AG04450 (cell line): ENCODE results near the gene CHADL. TPM values are rescaled to one million over a fixed set of nuclear protein-coding genes. Genes with fewer than 3 reads are reported as not detected.

Experiments used
- CTCF ChIA-PET: fragments of 300-600, 350-600 bp; formaldehyde crosslinking; extraction: SDS; loops from one replicate; lab custom pipeline; 2022; ENCODE audit warnings: antibody characterized with exemption, inconsistent platforms; lab: Charles Lee
- POLR2A ChIA-PET: fragments of 350-600 bp; formaldehyde crosslinking; extraction: SDS; loops from one replicate; lab custom pipeline; 2021; ENCODE audit warnings: antibody characterized with exemption, inconsistent platforms; lab: Yijun Ruan, JAX
- DNase-seq: peaks from one replicate; pipeline ENCODE4 v3.0.0-alpha.2; 2011; ENCODE audit warnings: low read depth, low spot score
- H3K27ac ChIP-seq: one replicate; pipeline ENCODE4 v1.5.1; 2012; ENCODE audit warnings: low read depth, low read length, control low read depth
- H3K27me3 ChIP-seq: one replicate; pipeline ENCODE4 v1.6.0; 2012; ENCODE audit warnings: low read length; ENCODE audit not compliant: control insufficient read depth, insufficient read depth
- H3K4me3 ChIP-seq: 2 replicates; pipeline ENCODE4 v1.5.1; 2011; ENCODE audit warnings: mild to moderate bottlenecking, low read depth, low read length, control low read depth
- H3K9me3 ChIP-seq: 2 replicates; pipeline ENCODE4 v1.5.1; 2012; ENCODE audit warnings: low read length; ENCODE audit not compliant: control insufficient read depth, insufficient read depth
- polyA plus RNA-seq: library from polyadenylated mRNA; depleted of rRNA; stranded (reverse); fragments of >200 nt; gene quantifications from 2 replicates; pipeline ENCODE4 v1.2.3, GENCODE V29; 2011
- TF ChIP-seq, protein P1 (sequence below): IDR thresholded peaks from 2 replicates; pipeline ENCODE4 v1.5.1; 2011; ENCODE audit warnings: low read depth, low read length, control low read depth, inconsistent platforms

The CHADL gene
- polyA plus RNA-seq, 1 experiment, result 0.24 TPM

GRCh38 chr22:41238570-41239442, 1.9 kb downstream of the CHADL start:
- H3K27me3 ChIP-seq, result peaks cover 2% of the 10 kb centered on the region
- TF ChIP-seq, protein P1, sequence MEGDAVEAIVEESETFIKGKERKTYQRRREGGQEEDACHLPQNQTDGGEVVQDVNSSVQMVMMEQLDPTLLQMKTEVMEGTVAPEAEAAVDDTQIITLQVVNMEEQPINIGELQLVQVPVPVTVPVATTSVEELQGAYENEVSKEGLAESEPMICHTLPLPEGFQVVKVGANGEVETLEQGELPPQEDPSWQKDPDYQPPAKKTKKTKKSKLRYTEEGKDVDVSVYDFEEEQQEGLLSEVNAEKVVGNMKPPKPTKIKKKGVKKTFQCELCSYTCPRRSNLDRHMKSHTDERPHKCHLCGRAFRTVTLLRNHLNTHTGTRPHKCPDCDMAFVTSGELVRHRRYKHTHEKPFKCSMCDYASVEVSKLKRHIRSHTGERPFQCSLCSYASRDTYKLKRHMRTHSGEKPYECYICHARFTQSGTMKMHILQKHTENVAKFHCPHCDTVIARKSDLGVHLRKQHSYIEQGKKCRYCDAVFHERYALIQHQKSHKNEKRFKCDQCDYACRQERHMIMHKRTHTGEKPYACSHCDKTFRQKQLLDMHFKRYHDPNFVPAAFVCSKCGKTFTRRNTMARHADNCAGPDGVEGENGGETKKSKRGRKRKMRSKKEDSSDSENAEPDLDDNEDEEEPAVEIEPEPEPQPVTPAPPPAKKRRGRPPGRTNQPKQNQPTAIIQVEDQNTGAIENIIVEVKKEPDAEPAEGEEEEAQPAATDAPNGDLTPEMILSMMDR, result no peak
- no peak overlapping the region for H3K4me3 ChIP-seq
- no peaks in the 10 kb centered on the region; the same call in 1 of the 2 replicates for H3K9me3 ChIP-seq
- no peak for DNase-seq
- ChIA-PET POLR2A (interaction anchor here (0.6 kb wide), 3 partner anchors 19 to 163 kb away, joined by 3 to 4 read pairs (median 3); no protein-coding TSS in a partner anchor), CTCF (interaction anchor here (1.2 kb wide), 1 partner anchor 279 kb away, joined by 4 read pairs; no protein-coding TSS in a partner anchor)
- H3K27ac ChIP-seq, result no peak overlapping the region

DNA sequence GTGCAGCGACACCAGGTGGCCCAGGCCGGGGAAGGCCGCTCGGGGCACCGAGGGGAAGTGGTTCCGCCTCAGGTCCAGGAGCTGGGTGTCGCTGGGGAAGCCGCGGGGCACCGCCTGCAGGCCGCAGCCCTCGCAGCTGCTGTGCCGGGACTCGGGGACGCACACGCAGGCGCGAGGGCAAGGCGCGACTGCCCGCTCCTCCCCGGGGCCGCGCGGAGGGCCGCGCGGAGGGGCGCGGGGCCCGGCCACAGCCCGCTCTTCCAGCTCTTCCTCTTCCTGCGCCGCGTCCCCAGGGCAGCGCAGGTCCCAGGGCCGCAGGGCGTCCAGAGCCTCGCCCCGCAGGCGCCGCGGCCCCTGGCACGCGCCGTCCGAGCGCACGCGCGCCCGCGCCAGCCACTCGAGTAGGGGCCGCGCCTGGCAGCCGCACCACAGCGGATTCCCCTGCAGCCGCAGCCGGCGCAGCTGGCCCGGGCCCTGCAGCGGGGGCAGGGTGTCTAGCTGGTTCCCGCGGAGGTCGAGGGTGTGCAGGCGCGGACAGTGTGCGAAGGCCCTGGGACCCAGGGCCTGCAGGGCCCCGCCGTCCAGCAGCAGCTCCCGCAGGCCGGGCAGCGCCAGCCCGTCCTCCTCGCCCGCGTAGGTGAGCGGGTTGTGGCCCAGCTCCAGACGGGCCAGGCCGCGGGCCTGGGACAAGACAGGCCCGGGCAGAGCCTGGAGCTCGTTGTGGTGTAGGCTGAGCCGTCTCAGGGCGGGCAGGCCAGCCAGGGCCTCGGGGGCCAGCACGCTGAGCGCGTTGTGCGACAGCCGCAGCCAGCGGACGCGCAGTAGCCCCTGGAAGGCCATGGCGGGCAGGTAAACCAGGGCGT, 2.8 kb downstream of the CHADL start:
- CTCF ChIA-PET, result interaction anchor here (0.5 to 1.3 kb wide), 5 partner anchors 18 to 315 kb away, joined by 3 to 7 read pairs (median 4); no protein-coding TSS in a partner anchor
- H3K27ac ChIP-seq, result no peak overlapping the region
- TF ChIP-seq, protein P1, result peak; percentile 24; the same call in 1 of the 2 replicates
- POLR2A ChIA-PET, result interaction anchor here (0.6 to 0.9 kb wide), 6 partner anchors 20 to 662 kb away, joined by 3 to 9 read pairs (median 4); no protein-coding TSS in a partner anchor
- H3K9me3 ChIP-seq, result no peaks in the 10 kb centered on the region; the same call in 1 of the 2 replicates
- no peak for DNase-seq
- H3K4me3 ChIP-seq, result peak overlapping the region; percentile 17; the same call in 1 of the 2 replicates
- peaks cover 2% of the 10 kb centered on the region for H3K27me3 ChIP-seq

- Histone ChIP-seq H3K4me3 (peak overlapping the region; percentile 17; the same call in 1 of the 2 replicates), H3K9me3 (no peaks in the 10 kb centered on the region; the same call in 1 of the 2 replicates), H3K27ac (no peak overlapping the region), H3K27me3 (peaks cover 2% of the 10 kb centered on the region)
- TF ChIP-seq, protein P1, result no peak
- ChIA-PET CTCF (interaction anchor here (1.0 to 1.3 kb wide), 3 partner anchors 17 to 315 kb away, joined by 4 to 7 read pairs (median 4); no protein-coding TSS in a partner anchor), POLR2A (interaction anchor here (0.5 to 0.9 kb wide), 4 partner anchors 160 to 314 kb away, joined by 3 to 7 read pairs (median 4); no protein-coding TSS in a partner anchor)
- no peak for DNase-seq
These were observed 3.6 kb downstream of the CHADL start for GRCh38 chr22:41237036-41237706.

- Histone ChIP-seq H3K4me3 (no peak overlapping the region), H3K9me3 (no peaks in the 10 kb centered on the region), H3K27me3 (peaks cover 2% of the 10 kb centered on the region), H3K27ac (no peak overlapping the region)
- ChIA-PET CTCF (no interaction called here), POLR2A (no interaction called here)
- DNase-seq, result no peak
- TF ChIP-seq, protein P1, result no peak
These were observed 5.7 kb downstream of the CHADL start for GRCh38 chr22:41234815-41235695.
